ENCODE results near the gene PCYOX1L. TPM values are rescaled to one million over a fixed set of nuclear protein-coding genes. Genes with fewer than 3 reads are reported as not detected.

PCYOX1L gene
- total RNA-seq, 1 experiment from 2014 or later = 8.3 TPM

GRCh38 chr5:149338364-149338763 is 19.5 kb upstream of the PCYOX1L start:
- no peaks in the 10 kb centered on the region; the same call in 1 of the 2 replicates for H3K36me3 ChIP-seq (ENCODE audit: low read depth)
- H3F3A ChIP-seq (ENCODE audit: insufficient read depth, low read depth) = peaks cover 9% of the 10 kb centered on the region; the same call in 1 of the 2 replicates
- 0 out of 2 replicates have a peak overlapping the region, but pooled peaks have one; percentile 28 for H3K27ac ChIP-seq
- no peak overlapping the region for H3K4me2 ChIP-seq
- ChIA-PET CTCF (no interaction called here), POLR2A (ENCODE audit: unreplicated experiment) (interaction anchor here (0.7 kb wide), 2 partner anchors 21 to 127 kb away, joined by 3 read pairs; no protein-coding TSS in a partner anchor)
- no TSS peak for BruUV-seq (replicated peaks)
- no peaks in the 10 kb centered on the region for H3K79me2 ChIP-seq (ENCODE audit: low read depth)
- no peak overlapping the region for H3K4me3 ChIP-seq
- peak in 1 of 2 experiments; percentile 40 for DNase-seq
- no peaks in the 10 kb centered on the region for H4K20me1 ChIP-seq (ENCODE audit: insufficient read depth)
- H3K27me3 ChIP-seq (ENCODE audit: insufficient read depth, low read depth) = no peaks in the 10 kb centered on the region
- H2AFZ ChIP-seq = no peak overlapping the region
- TF ChIP-seq, protein P1, sequence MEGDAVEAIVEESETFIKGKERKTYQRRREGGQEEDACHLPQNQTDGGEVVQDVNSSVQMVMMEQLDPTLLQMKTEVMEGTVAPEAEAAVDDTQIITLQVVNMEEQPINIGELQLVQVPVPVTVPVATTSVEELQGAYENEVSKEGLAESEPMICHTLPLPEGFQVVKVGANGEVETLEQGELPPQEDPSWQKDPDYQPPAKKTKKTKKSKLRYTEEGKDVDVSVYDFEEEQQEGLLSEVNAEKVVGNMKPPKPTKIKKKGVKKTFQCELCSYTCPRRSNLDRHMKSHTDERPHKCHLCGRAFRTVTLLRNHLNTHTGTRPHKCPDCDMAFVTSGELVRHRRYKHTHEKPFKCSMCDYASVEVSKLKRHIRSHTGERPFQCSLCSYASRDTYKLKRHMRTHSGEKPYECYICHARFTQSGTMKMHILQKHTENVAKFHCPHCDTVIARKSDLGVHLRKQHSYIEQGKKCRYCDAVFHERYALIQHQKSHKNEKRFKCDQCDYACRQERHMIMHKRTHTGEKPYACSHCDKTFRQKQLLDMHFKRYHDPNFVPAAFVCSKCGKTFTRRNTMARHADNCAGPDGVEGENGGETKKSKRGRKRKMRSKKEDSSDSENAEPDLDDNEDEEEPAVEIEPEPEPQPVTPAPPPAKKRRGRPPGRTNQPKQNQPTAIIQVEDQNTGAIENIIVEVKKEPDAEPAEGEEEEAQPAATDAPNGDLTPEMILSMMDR (conservative IDR thresholded peaks at IDR 0.05) = no peak
- no peak for TF ChIP-seq EZH2 (IDR thresholded peaks at IDR 0.05; ENCODE audit: low read depth)
- no peaks in the 10 kb centered on the region for H3K9me3 ChIP-seq (ENCODE audit: insufficient read depth, low read depth)
- H3K9me2 ChIP-seq (ENCODE audit: insufficient read depth) = no peaks in the 10 kb centered on the region
- H3K4me1 ChIP-seq (replicated peaks; ENCODE audit: insufficient read depth) = peaks cover 19% of the 10 kb centered on the region
- intact Hi-C loops (cut with micrococcal nuclease; ENCODE audit: unreplicated experiment) = no loop called here

- peaks cover 19% of the 10 kb centered on the region for H3K4me1 ChIP-seq (replicated peaks; ENCODE audit: insufficient read depth)
- H3K9me2 ChIP-seq (ENCODE audit: insufficient read depth) = no peaks in the 10 kb centered on the region
- H3K4me2 ChIP-seq = no peak overlapping the region
- H3K36me3 ChIP-seq (ENCODE audit: low read depth) = no peaks in the 10 kb centered on the region; the same call in 1 of the 2 replicates
- H3K9me3 ChIP-seq (ENCODE audit: insufficient read depth, low read depth) = no peaks in the 10 kb centered on the region
- TF ChIP-seq, protein P1 (conservative IDR thresholded peaks at IDR 0.05) = no peak
- TF ChIP-seq EZH2 (IDR thresholded peaks at IDR 0.05; ENCODE audit: low read depth) = no peak
- intact Hi-C loops (cut with micrococcal nuclease; ENCODE audit: unreplicated experiment) = no loop called here
- no peak overlapping the region for H3K27ac ChIP-seq
- peaks cover 24% of the 10 kb centered on the region; the same call in 1 of the 2 replicates for H3F3A ChIP-seq (ENCODE audit: insufficient read depth, low read depth)
- no peak overlapping the region for H2AFZ ChIP-seq
- CTCF ChIA-PET = no interaction called here
- H4K20me1 ChIP-seq (ENCODE audit: insufficient read depth) = no peaks in the 10 kb centered on the region
- DNase-seq = no peak
- BruUV-seq (replicated peaks) = no TSS peak
- POLR2A ChIA-PET (ENCODE audit: unreplicated experiment) = no interaction called here
- no peaks in the 10 kb centered on the region for H3K27me3 ChIP-seq (ENCODE audit: insufficient read depth, low read depth)
- no peak overlapping the region for H3K4me3 ChIP-seq
- H3K79me2 ChIP-seq (ENCODE audit: low read depth) = peaks cover 6% of the 10 kb centered on the region
Measured at GRCh38 chr5:149340920-149341319, 16.9 kb upstream of the PCYOX1L start.

- Histone ChIP-seq H3K4me1 (replicated peaks; ENCODE audit: insufficient read depth) (peaks cover 21% of the 10 kb centered on the region), H3K27me3 (ENCODE audit: insufficient read depth, low read depth) (no peaks in the 10 kb centered on the region), H3F3A (ENCODE audit: insufficient read depth, low read depth) (peaks cover 18% of the 10 kb centered on the region; the same call in 1 of the 2 replicates), H3K9me2 (ENCODE audit: insufficient read depth) (no peaks in the 10 kb centered on the region), H2AFZ (no peak overlapping the region), H3K4me2 (no peak overlapping the region), H3K9me3 (ENCODE audit: insufficient read depth, low read depth) (no peaks in the 10 kb centered on the region), H3K79me2 (ENCODE audit: low read depth) (peaks cover 14% of the 10 kb centered on the region), H4K20me1 (ENCODE audit: insufficient read depth) (no peaks in the 10 kb centered on the region), H3K27ac (no peak overlapping the region), H3K36me3 (ENCODE audit: low read depth) (peaks cover 1% of the 10 kb centered on the region), H3K4me3 (no peak overlapping the region)
- no TSS peak for BruUV-seq (replicated peaks)
- no peak for DNase-seq
- POLR2A ChIA-PET (ENCODE audit: unreplicated experiment) = no interaction called here
- TF ChIP-seq, protein P1 (conservative IDR thresholded peaks at IDR 0.05) = no peak
- no peak for TF ChIP-seq EZH2 (IDR thresholded peaks at IDR 0.05; ENCODE audit: low read depth)
- intact Hi-C loops (cut with micrococcal nuclease; ENCODE audit: unreplicated experiment) = no loop called here
- CTCF ChIA-PET = no interaction called here
Measured at GRCh38 chr5:149341876-149342275, 16.0 kb upstream of the PCYOX1L start.

All from PC-9 (cell line).